Fibroblast of lung (primary cell): ENCODE measurements around the gene EN2.

ENCODE experiments used
- CTCF ChIP-seq, 2 donors: IDR thresholded peaks in 1 of 2; conservative IDR thresholded peaks in 1 of 2; 1 replicate in 1 of 2; 2 replicates in 1 of 2; pipeline ENCODE4 v1.5.1; 2011 to 2012; ENCODE audit warnings: low read length in 2 of 2, control low read depth in 1 of 2, inconsistent platforms in 1 of 2, low read depth in 1 of 2, mild to moderate bottlenecking in 1 of 2
- EZH2 ChIP-seq: IDR thresholded peaks from 2 replicates; pipeline ENCODE4 v1.5.1; 2012; ENCODE audit warnings: low read length, control low read depth, mild to moderate bottlenecking; ENCODE audit errors: missing control alignments

GRCh38 chr7:155470686-155471638 is 13.0 kb downstream of the EN2 start:
- TF ChIP-seq CTCF (conservative IDR thresholded peaks at IDR 0.05 in 1 of 2, IDR thresholded peaks at IDR 0.05 in 1 of 2; ENCODE audit: low read depth in 1 of 2, low read length in 2 of 2) (no peak), EZH2 (no peak)
